ENCODE data around the gene SDCCAG8.

- no peak for TF ChIP-seq POLR2A (IDR thresholded peaks at IDR 0.05)
- TF ChIP-seq, protein P1, sequence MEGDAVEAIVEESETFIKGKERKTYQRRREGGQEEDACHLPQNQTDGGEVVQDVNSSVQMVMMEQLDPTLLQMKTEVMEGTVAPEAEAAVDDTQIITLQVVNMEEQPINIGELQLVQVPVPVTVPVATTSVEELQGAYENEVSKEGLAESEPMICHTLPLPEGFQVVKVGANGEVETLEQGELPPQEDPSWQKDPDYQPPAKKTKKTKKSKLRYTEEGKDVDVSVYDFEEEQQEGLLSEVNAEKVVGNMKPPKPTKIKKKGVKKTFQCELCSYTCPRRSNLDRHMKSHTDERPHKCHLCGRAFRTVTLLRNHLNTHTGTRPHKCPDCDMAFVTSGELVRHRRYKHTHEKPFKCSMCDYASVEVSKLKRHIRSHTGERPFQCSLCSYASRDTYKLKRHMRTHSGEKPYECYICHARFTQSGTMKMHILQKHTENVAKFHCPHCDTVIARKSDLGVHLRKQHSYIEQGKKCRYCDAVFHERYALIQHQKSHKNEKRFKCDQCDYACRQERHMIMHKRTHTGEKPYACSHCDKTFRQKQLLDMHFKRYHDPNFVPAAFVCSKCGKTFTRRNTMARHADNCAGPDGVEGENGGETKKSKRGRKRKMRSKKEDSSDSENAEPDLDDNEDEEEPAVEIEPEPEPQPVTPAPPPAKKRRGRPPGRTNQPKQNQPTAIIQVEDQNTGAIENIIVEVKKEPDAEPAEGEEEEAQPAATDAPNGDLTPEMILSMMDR (IDR thresholded peaks at IDR 0.05), result no peak
These were observed 292.1 kb downstream of the SDCCAG8 start for GRCh38 chr1:243547891-243548290.

All from esophagus squamous epithelium (tissue), 4 donors.